ENCODE data around the gene ATP6V1D.

The ATP6V1D gene

Small RNAs within 50 kb of the gene (small RNA-seq; reads per million reads assigned to genes)
- 0 reads per million in 2 experiments for gene RF00019
